WI38 (cell line): ENCODE measurements around the gene CRTAC1.

Source experiments
- H3K4me3 ChIP-seq: 2 replicates; pipeline ENCODE4 v1.5.1; 2011; ENCODE audit warnings: low read depth, mild to moderate bottlenecking, control low read depth, low read length
- TF ChIP-seq, protein P1 (sequence below): IDR thresholded peaks from 2 replicates; pipeline ENCODE4 v1.5.1; 2012; ENCODE audit warnings: low read depth, mild to moderate bottlenecking, control low read depth, low read length

Gene CRTAC1

GRCh38 chr10:97870990-97871389 is 159.4 kb downstream of the CRTAC1 start:
- TF ChIP-seq, protein P1, sequence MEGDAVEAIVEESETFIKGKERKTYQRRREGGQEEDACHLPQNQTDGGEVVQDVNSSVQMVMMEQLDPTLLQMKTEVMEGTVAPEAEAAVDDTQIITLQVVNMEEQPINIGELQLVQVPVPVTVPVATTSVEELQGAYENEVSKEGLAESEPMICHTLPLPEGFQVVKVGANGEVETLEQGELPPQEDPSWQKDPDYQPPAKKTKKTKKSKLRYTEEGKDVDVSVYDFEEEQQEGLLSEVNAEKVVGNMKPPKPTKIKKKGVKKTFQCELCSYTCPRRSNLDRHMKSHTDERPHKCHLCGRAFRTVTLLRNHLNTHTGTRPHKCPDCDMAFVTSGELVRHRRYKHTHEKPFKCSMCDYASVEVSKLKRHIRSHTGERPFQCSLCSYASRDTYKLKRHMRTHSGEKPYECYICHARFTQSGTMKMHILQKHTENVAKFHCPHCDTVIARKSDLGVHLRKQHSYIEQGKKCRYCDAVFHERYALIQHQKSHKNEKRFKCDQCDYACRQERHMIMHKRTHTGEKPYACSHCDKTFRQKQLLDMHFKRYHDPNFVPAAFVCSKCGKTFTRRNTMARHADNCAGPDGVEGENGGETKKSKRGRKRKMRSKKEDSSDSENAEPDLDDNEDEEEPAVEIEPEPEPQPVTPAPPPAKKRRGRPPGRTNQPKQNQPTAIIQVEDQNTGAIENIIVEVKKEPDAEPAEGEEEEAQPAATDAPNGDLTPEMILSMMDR = no peak
- H3K4me3 ChIP-seq = no peak overlapping the region

- TF ChIP-seq, protein P1 = peak; percentile 56
- H3K4me3 ChIP-seq = no peak overlapping the region
Observed at GRCh38 chr10:97869091-97870042, 161.1 kb downstream of the CRTAC1 start.

DNA sequence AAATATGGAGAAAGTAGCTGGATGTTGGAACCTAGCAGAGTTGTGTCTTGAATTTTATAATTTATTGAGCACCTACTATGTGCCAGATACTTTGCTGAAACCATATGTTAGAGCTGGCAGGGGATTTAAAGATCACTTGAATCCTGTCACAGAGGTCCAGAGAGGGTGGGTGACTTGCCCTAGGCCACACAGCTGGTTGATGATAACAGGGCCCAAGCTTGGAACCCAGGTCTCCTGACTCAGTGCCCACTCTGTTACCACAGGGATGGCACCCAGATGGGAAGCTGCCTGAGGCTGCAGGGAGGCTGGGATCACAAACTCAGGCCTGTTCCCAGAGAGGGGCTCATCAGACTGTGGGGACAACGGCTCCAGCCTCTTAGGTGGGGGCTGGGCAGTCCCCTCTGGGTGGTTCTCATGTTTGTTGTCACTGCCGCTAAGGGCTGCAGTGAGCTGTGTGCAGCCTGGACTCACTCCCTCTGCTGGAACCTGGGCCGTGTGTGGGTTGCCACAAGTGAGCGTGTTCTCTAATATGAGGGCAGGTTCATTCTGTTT is 162.2 kb downstream of the CRTAC1 start:
- no peak overlapping the region for H3K4me3 ChIP-seq

DNA sequence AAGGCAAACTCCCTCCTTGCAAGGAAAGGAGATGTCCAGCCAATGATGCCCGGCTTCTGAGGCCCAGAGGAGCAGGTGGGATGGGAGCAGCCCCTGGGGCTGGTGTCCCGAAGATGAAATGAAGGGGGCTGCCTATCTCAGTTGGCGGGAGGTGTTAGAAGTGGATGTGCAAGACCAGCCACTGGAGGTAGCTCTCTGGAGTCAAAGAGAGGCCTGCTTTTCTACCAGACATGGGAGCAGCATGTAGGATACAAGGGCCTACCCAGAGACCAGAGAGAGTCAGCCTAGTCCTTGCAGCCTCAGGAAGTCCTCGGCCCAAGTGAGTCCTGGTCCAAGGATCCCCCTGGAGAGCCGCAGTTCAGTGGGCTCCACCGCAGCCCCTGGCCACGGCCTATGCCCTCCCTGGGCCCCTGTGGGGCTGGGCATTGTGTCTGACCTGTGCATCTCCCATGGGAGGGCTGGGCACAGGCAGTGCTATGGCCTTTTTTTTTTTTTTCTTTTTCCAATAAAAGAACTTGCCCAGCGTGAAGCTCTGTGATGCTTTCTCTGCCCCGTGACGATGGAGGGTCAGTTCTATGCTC is 163.1 kb downstream of the CRTAC1 start:
- no peak overlapping the region for H3K4me3 ChIP-seq
- TF ChIP-seq, protein P1 = no peak

More for the DNA sequence above, 162.2 kb downstream of the CRTAC1 start:
- TF ChIP-seq, protein P1 = no peak

- TF ChIP-seq, protein P1 = no peak
- H3K4me3 ChIP-seq = no peak overlapping the region
Observed at GRCh38 chr10:97866524-97867219, 163.7 kb downstream of the CRTAC1 start.

GRCh38 chr10:97865488-97865887 is 164.9 kb downstream of the CRTAC1 start:
- no peak overlapping the region for H3K4me3 ChIP-seq
- TF ChIP-seq, protein P1 = no peak
